GM18861 (cell line): Measurements from ENCODE around the gene DOHH.

Source experiments
- ATAC-seq: cut with Tn5 transposase; IDR thresholded peaks from one replicate; pipeline ENCODE4 v1.9.1; 2021; ENCODE audit not compliant: unreplicated experiment

DOHH gene

DNA sequence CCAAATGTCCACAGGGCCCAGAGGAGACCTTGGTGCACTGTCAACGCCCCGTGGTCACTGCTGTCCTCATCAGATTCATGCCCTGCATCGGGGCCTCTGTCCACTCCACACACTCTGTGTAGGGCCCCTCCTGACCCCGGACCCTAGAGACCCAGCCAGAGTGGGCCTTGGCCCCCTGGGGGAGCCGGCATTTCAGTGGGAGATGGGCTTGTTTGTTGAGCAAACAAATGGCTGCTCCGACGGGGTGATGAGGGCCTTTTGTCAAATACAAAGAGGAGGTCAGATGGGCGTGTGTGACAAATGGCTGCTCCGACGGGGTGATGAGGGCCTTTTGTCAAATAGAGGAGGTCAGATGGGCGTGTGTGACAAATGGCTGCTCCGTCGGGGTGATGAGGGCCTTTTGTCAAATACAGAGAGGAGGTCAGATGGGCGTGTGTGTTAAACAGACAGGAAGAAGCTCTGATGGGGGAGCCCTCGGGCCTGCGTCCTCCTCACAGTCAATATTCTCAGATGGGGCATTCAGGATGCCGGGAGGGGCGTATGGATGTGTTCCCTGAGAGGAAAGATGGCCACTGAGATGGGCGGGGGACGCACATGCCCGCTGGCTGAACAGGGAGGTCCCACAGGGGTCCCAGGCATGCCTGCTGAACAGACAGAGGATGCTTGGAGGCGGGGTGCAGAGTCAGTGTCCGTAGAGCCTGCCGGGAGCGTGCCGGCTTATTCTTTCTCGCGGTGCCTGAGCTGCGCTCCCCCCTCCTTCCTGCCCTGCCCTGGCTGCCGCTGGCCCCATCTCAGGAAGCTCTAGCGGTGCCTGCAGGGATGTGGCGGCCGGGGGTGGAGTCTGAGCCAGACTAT, 56.4 kb downstream of the DOHH start:
- no peak for ATAC-seq

DNA sequence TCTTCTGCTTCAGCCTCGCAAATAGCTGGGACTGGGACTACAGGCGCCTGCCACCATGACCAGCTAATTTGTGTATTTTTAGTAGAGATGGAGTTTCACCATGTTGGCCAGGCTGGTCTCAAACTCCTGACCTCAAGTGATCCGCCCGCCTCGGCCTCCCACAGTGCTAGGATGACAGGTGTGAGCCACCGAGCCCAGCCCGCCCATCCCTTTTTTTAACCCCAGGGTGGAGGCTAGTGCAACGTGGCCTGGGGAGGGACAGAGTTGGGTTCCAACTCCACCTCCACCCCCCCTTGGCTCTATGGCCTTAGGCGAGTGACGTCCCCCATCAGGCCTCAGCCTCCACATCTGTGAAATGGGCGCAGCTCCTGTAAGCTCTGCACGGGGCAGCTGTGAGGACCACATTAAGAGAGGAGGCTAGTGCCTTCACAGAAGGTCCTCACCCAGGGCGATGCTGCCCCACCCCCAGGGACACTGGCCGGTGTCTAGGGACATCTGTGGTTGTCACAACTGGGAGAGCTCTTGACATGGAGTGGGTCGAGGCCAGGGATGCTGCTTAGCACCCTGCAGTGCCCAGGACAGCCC, 57.9 kb downstream of the DOHH start:
- ATAC-seq, result no peak

DNA sequence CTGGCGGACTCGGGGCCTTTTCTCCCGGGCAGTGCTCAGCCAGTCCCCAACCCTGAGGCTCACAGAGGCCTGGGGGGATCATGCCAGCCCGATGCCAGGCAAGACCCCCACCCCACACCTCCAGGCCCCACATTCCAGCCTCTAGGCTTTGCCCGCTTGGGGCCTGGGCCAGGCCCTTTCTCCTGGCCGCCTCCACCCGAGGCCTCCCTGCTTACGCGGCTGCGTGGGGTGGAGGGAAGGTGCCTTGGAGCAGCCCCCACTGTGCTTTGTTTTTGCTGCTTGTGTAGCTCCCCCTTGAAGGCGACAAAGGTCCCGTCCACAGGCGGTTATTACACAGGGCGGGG, 58.5 kb downstream of the DOHH start:
- no peak for ATAC-seq

DNA sequence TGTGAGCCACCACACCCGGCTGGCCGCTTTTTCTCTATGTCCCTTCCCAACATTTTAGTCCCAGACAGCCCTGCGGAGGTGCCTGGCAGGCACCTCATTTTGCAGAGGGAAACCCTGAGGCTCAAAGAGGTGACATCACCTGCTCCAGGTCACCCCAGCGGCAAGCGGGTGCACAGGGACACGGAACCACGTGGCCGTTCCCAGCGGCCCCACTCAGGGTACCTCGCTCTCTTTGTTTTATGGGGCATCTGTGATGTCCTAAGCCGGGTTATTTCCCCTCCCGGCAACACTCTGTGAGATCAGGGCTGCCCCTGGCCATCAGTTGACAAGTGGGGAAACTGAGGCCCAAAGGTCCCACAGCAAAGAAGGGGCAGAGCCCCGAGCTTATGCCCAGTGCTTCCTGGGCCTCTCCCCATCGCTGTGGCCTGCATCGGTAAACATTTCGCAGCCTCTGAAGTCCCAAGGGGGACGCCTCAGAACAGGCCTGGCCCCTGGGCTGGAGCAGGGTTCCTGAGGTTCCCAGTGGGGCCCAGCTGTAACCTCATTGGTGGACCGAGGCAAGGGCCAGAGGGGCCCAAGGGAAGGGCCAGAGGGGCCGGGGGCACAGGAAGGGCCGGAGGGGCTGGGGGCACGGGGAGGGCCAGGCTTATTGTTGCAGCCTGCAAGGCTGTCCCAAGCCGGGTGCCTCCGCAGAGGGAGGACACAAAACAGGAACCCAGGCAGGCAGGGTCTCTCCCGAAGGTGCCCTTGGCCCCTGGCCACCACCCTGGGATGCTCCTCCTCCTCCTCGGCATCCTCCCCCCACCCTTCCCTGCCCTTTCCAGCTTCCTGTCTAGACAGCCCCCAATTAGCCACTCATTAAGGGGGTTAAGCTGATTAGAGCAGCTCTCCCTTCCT, 59.1 kb downstream of the DOHH start:
- no peak for ATAC-seq
